GM19468 (cell line): Measurements from ENCODE around the gene BMP6.

Source experiments
- ATAC-seq: cut with Tn5 transposase; IDR thresholded peaks from one replicate; pipeline ENCODE4 v1.9.1; 2021; ENCODE audit warnings: mild to moderate bottlenecking, moderate library complexity, moderate number of reproducible peaks; ENCODE audit not compliant: unreplicated experiment; ENCODE audit errors: extremely low read depth

Gene BMP6

DNA sequence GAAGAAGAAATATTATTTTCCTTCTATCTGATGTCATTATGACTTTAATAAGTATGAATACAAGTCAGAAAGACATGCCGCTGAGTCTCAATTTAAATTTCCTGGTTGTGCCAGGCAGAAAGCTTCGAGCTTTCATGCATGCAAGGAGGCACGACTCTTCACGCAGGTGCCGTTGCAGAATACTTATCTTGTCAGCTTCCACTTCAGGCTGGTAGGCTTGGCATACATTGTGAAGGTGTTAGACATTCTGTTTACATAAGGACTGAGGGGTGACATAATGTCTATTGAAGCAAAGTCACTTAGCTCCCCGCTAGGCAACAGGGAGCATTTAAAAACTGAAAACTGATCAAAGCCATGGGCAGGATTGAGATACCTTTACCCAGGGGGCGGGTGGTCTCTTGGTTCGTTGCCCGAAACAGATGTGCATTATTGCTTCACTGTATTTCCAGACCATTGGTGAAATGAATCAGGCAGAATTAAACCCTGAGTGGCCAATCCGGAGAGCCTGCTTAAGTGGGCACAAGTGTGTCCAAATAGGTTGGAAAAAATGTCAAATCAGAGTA, 16.4 kb downstream of the BMP6 start:
- no peak for ATAC-seq

DNA sequence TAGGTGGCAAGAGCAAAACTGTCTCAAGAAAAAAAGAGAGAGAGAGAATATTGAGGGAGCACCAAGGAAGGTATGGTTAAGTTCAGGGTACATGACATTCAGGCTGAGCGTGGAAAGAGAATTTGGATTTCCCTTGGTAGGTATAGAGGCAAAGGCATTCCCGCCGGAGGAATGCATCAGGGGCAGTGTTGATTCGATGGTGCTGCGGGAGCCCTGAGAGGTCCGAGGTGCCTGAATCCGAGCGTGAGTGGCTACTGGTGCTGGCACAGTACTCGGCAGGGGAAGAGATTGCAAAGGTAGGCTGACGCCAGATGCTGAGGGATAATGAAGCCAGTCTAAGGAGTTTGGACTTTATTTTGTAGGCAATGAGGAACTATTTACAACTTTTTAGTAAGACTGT, 20.0 kb downstream of the BMP6 start:
- no peak for ATAC-seq

DNA sequence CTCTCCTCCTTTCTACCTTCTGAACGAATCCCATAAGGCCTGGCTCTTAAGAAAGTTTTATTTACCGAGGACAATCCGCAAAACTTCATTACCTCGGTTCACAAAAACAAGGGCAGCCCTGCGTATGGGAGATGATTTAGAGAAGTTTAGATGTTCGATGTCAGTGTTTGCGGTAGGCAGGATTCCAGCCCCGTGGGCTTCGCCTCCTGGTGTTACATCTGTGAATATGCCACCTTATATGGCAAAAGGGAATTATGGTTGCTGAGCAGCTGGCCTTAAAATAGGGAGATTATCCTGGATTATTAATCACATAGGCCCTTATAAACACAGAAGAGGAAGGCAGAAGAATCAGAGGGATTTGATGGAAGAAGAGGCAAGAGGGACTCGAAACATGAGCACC, 21.1 kb downstream of the BMP6 start:
- no peak for ATAC-seq

DNA sequence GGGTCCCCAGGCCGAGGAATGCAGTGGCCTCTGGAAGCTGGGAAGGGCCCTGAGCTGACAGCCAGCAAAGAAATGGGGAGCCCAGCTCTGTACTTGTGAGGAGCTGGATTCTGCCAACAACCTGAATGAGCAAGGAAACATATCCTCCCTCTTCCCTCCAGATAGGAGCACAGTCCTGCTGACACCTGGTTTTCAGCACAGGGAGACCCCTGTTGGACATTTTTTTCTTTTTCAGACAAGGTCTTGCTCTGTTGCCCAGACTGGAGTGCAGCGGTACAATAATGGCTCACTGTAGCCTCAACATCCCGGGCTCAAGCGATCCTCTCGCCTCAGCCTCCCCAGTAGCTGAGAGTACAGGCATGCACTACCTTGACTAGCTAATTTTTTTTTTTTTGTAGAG, 21.5 kb downstream of the BMP6 start:
- no peak for ATAC-seq

DNA sequence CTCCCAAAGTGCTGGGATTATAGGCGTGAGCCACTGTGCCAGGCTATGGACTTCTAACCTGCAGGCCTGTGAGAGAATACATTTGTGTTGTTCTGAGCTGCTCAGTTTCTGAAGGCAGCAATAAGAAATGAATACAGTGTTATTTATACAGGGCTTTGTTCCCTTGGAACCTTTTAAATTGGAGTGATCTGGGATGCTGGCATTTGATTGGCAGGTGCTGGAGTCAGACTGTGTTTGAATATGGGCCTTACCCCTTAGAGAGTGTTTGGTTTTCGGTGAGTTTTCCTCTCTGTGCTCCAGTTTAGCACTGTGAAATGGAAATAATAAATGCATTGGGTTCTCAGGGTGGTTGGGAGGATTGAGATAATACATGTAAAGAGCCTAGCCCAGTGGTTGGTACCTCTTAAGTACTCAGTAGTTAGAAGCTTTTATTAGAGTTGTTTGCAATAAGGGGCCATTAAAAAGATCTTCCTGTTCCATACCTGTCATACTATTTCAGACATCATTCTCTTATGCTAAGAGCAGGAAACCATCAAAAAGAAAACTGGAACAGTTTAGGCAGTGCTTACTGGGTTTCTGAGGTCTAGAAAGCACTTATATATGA, 22.1 kb downstream of the BMP6 start:
- no peak for ATAC-seq

DNA sequence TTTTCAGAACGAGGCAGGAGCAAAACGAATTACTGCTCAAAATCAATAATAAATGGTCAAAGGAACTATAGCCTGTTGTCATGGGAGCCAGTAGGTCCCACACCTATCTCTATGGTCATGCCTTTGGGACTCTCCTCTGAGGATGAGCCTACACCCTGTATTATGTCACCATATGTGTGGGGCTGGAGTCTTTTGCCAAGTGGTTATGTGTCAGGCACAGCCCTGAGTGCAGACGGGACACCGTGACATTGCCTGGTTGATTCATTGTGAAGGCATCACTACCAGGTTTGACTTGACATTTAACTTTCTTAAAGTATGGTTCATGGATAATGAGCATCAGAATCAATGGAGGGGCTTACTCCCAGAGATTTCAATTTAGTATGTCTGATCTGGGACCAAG, 23.6 kb downstream of the BMP6 start:
- no peak for ATAC-seq

DNA sequence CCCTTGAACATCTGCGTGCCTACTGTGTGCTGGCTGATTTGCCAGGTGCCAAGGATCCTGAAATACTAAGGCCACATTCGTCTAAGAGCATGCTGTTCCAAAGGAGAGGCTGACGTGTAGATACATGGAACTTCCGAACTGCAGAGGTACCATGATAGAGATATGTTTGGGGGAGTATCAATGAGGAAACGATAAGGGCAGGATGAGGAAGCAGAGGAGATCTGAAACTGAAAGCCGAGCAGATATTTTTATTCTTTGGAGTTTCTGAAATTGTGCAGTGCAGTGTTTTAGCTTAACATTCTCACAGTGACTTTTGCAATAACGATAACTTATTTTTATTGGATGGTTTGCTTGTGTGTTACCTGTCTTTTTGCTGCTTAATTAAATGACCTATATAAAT, 24.3 kb downstream of the BMP6 start:
- ATAC-seq, result no peak

DNA sequence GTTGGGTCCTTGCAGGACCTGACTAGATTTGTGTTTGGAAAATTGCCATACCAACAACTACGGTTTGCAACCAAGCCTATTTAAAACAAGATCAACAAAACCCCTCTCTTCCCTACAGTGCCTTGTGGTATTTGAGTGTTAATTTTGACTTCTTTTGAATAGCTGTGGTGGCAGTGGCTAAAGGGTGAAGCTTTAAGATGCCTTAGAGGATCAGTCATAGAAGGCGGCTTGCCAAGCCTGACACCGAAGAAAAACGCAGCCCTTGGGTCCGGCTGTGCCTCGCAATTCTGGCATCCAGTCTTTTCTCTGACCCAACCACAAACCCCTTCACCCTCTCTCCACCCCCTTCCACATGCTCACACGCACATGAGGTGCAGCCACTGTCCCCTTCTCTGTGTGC, 32.6 kb downstream of the BMP6 start:
- ATAC-seq, result no peak

DNA sequence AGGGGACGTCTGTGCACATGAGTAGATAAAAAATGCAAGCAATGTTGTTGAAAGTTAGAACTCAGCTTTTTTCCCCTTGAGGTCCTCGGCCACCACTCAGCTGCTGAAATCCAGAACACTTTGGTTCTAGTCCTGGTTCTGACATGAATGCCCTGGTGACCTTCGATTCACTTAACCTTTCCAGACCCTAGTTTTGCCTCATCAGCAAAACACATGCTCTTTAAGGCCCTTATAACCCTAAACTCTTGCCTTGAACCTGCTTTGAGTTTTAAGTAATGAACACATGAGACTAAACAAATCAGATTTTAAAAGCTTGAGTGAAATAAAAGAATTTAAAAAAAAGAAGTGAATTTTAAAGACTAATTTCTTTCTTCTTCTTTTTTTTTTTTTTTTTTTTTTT, 33.4 kb downstream of the BMP6 start:
- no peak for ATAC-seq

DNA sequence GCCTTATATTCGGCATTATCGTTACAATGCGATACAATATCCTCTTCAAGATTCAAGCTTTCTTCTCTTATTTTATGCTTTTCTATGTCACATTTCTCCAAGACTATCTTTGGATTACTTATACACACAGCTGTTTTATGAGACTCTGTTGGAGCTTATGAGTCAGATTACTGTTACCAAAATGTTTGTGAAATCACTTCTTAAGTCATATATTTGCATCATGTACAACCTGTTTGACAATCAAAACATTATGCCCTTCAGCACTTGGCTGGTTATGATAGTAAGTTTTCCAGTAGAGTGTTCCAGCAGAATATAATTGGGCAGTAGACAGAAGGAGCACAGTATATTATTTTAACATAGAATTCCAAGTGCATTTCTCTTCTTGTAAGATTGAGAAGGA, 35.2 kb downstream of the BMP6 start:
- no peak for ATAC-seq

DNA sequence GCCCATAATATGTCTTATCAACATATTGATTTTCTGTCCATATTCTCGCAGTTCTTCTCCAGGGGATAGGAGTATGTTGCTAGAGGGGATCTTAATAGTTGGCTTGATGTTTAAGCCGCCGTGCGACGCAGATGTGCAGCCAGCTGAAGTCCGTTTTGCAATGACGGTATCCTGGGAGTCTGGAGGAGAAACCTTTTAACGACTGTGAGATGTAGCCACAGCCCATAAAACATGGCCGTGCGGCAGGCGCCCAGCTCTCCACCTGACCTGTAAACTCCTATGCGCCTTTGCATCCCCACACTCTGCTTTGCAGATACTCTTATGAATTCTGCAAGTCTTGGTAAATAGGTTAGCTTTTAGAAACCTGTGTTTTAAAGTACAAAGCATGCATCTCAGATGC, 36.9 kb downstream of the BMP6 start:
- no peak for ATAC-seq

DNA sequence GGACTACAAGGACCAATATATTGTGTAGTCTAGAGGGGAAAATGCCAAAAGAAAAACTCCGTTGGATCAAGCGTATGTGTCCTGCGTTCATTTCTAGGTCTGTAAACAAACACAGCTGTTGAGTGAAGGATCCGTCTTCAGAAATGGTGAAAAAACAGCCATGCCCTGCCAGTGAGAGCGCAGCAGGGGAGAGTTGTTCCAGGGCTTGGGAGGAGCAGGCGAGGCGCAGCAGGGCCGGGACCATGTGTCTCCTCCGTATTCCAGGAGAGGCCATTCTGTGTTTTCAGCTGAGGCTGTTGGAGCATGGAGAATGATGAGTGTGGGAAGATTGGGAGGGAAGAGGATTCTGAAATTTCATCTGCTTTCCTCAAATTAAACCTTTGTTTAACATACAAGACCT, 38.0 kb downstream of the BMP6 start:
- ATAC-seq, result no peak

DNA sequence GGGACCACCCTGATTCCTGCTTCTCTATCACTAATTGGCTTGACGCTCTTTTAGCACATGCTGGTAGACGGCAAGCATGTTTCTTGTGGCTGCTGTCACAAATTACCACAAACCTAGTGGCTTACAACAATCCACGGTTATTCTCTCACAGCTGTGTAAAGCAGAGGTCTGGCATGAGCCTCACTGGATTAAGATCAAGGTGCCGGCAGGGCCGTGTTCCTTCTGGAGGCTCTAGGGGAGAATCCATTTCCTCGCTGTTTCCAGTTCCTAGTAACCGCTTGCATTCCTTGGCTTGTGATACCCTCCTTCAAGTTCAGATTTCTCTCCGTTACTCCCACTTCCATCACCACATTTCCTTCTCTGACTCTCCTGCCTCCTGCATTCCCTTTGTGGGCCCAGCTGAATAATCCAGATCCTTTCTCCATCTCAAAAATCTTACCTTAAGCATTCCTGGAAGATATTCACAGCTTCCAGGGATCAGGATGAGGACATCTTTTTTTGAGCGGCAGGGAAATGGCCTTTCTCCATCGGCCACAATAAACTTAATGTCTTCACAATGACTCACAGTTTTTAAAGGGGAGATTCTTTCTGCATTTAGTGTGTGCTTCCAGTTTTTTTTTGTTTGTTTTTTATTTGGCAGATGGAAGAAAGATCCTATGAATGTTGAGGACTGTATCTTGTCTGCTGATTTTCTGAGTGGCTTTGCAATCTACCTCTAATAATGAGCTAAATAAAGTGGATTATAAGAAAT, 39.9 kb downstream of the BMP6 start:
- no peak for ATAC-seq

DNA sequence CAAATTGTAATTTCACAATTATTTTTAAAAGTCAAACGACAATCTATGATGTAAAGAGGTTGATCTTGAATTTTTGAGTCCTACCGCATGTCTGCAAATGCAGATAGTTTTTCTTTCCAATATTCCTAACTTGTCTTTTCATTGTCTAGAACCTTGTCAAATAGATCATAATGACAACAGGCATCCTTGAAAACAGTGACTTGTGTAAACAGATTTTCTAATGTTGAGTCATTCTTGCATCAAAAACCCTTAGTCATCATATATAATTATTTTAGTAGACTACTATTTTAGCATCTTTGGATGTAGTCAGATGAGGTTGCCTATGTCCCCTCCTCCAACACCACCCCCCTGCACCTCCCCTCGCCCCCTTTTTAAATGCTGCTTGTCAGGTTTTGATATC, 43.8 kb downstream of the BMP6 start:
- ATAC-seq, result no peak

DNA sequence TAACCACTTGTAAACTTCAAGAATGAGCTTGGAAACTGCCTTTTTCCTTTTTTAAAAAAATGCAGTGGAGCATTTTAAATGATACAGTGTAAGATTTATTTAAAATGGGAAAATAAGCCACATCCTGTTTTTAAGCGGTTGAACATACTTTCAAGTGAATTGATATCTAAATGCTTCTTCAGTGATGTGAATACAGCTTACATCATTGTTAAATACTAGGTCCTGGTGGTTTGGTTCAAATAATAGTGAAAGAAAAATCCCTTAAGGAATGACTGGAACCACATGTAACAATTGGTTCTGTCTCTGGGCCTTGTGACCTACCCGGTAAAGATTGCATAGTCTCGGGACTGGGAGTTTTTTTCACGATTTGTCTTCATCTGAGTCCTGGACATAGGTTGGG, 44.2 kb downstream of the BMP6 start:
- no peak for ATAC-seq

DNA sequence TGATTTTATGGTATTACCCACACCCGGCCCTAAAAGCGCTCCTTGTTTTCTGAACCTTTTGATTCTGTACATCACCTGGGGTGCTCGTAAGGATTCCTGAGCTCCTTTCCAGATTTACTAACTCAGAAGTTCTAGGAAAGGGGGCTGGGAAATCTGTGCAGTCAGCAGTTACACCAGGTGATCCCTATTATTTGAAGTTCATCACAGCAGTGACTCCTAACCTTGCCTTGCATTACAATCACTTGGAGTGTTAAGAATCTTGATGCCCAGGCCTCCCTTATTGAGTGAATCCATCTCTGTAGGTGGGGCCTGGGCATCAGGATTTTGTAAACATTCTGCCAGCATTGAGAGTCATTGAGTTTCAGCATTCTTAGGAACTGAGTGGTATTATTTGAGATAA, 44.7 kb downstream of the BMP6 start:
- no peak for ATAC-seq

DNA sequence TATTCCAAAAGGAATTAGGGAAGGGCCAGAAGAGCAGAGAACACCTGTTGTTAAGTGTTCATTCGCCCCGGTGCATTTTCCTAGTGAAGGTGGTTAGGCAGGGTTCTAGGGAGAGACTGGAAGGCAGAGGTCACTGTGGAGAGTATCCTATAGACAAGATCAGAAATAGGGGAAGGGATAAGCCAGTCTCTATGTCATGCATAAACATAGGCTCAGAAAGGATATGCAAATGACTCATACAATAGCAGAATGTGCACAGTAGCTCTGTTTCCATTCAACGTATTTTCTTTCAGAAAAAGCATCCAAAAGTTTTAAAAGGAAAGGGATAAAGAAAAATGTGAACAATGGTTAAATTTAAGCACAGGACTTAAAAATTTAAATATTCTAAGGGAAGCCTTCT, 47.4 kb downstream of the BMP6 start:
- ATAC-seq, result no peak

DNA sequence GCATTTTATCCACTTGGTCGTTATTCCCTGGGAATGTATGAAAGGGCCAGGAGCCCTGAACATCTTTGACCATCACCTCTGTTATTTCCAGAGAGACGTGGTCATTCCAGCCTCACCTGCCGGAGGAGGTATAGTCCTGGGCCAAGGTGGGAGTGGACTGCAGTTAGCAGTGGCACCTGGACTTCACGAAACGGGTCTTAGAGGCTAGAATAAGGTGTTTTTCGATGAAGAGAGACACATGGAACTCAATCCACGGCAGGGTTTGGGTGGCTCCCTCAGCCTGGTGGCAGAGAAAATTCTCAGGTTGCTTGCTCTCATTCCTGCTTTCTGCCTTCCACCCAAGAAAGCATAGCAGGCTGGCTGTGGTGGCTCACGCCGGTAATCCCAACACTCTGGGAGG, 48.0 kb downstream of the BMP6 start:
- no peak for ATAC-seq

DNA sequence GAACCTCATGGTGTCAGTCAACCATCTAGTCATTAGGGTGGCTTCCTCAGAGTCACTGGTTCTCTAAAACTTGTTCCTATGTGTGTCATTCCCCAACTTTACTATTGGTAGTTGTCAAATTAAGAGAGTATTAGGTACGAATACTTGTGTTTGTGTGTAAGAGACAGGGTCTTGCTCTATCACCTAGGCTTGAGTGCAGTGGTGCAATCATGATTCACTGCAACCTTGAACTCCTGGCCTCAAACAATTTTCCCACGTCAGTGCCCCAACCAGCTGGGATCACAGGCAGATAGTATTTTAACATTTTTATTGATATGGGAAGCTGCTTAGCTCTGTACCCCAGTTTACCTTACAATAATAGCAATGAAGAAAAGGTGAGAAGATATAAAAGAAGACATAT, 50.6 kb downstream of the BMP6 start:
- no peak for ATAC-seq

DNA sequence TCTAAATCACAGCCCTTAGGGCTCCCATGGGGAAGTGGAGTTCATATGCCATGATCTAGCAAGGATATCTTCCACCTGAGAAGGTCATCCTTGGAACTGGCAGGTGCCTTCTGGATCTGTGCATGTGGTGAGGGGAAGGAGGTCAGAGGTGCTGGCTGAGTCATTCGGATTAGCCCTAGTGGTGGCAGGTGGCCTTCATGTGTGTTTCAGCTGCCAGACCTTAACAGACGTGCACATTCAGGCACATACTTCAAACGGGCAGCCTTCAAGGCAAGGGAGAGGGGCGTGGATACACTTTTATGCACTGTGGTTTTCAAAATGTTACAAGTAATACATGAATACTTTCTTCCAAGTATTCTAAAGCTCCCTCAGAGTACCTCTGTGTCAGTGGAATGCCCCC, 51.2 kb downstream of the BMP6 start:
- ATAC-seq, result no peak

DNA sequence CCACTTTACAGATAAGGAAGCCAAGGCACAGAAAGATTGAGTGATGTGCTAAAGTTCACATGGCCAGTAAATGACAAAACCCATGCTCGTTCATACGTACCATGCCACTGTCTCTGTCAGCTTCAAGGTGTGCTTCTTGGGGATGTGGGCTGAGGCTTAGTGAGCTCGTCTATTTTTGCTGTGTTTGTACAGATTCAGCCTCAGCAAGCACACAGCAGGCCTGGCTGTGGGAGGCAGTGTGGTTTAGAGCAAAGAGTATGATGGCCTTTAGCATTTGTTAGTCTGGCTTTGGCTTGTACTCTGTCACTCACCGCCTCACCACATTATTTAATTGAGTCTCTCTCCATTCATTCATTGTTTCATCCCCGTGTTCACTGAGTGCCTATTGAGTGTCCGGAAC, 55.3 kb downstream of the BMP6 start:
- no peak for ATAC-seq

DNA sequence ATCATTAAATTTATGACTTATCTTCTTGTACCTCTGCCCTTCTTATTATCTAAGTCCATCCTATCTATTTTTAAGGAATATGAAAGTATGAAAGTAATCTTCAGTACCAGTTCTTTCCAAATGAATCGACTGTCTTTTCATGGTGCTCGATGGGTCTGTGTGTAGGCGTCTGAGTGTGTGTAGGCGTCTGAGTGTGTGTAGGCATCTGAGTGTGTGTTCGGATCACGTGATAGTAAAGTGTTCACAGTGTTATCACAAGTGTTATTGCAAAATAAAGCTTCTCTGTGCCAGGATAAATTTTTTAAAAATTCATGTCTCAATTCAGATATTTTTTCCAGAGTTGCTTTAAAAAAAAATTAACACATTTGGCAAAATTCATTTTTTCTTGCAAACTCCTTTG, 58.3 kb downstream of the BMP6 start:
- no peak for ATAC-seq
